Sigmoid colon (tissue), 7 donors: ENCODE results near the gene MEGF6. TPM values are rescaled to one million over a fixed set of nuclear protein-coding genes. Genes with fewer than 3 reads are reported as not detected.
A peak's percentile ranks its signal among the peaks of the same experiment; 100 is the strongest.

Source experiments
- DNase-seq: peaks from one replicate; pipeline ENCODE4 v3.0.0-alpha.2; 2019
- H3K27ac ChIP-seq, 4 donors: fragments of 200-600 bp; sonication (generic); one replicate each; pipeline ENCODE4 v1.5.1; 2016 to 2019; ENCODE audit warnings: mild to moderate bottlenecking in 1 of 4
- H3K27me3 ChIP-seq, 3 donors: fragments of 200-600 bp; sonication (generic); one replicate each; pipeline ENCODE4 v1.5.1; 2019; ENCODE audit warnings: mild to moderate bottlenecking in 1 of 3
- H3K36me3 ChIP-seq, 4 donors: fragments of 200-600 bp; sonication (generic); one replicate each; pipeline ENCODE4 v1.5.1; 2016 to 2019
- H3K4me1 ChIP-seq, 4 donors: fragments of 200-600 bp; sonication (generic); one replicate each; pipeline ENCODE4 v1.5.1; 2017 to 2019
- H3K4me3 ChIP-seq, 4 donors: fragments of 200-600 bp; sonication (generic); one replicate each; pipeline ENCODE4 v1.5.1; 2017 to 2019; ENCODE audit warnings: mild to moderate bottlenecking in 2 of 4, moderate library complexity in 1 of 4
- H3K9me3 ChIP-seq, 4 donors: fragments of 200-600 bp in 3 of 4; sonication (generic) in 3 of 4; one replicate each; pipeline versions ENCODE4 v1.5.1 to v1.6.1; 2013 to 2019
- EP300 ChIP-seq, 4 donors: sonication (generic); formaldehyde crosslinking; IDR thresholded peaks; one replicate each; pipeline ENCODE4 v1.6.1; 2017; ENCODE audit warnings: antibody characterized with exemption in 4 of 4
- POLR2A ChIP-seq, 2 donors: fragments of 450-650 bp; IDR thresholded peaks; one replicate each; pipeline ENCODE4 v1.6.1; 2016; ENCODE audit warnings: antibody characterized with exemption in 2 of 2, mild to moderate bottlenecking in 2 of 2, moderate library complexity in 2 of 2
- POLR2AphosphoS5 ChIP-seq, 4 donors: sonication (generic); formaldehyde crosslinking; IDR thresholded peaks; one replicate each; pipeline ENCODE4 v1.6.1; 2017; ENCODE audit warnings: antibody characterized with exemption in 4 of 4
- WGBS, 2 donors: extraction: QIAGEN DNeasy Blood & Tissue Kit; methylation state at CpG; one replicate each; pipeline ENCODE4 v1.1.7; 2013; 5-methylcytosine and 5-hydroxymethylcytosine counted together
- intact Hi-C: fragments of 100-400 bp; cut with DNase I; formaldehyde crosslinking; loops from one replicate; pipeline ENCODE4 v1.15.1; 2023
- polyA plus RNA-seq, 3 donors: library from polyadenylated mRNA; stranded (reverse); fragments of 200-250 nt; gene quantifications; one replicate each; pipeline ENCODE4 v1.2.3, GENCODE V29; 2013
- total RNA-seq, 4 donors: library from RNA; depleted of rRNA; stranded (reverse); fragments of >200 nt; gene quantifications; one replicate each; pipeline ENCODE4 v1.1.0, GENCODE V29; 2016
- TF ChIP-seq, protein P1 (sequence below), 4 experiments: fragments of 450-650 bp in 3 of 4; fragments of 200-600 bp in 1 of 4; IDR thresholded peaks; one replicate each; pipeline ENCODE4 v1.5.1; 2016 to 2019; ENCODE audit warnings: antibody characterized with exemption in 4 of 4, mild to moderate bottlenecking in 3 of 4, moderate library complexity in 2 of 4
- donor health status: healthy with polysubstance abuse.
- donor health status: Bipolar disorder and iron deficiency.
- donor health status: healthy.

Gene MEGF6
- total and polyA plus RNA-seq, 7 donors = 2.4 to 31.9 (median 7.8) TPM; not detected in 1

DNA sequence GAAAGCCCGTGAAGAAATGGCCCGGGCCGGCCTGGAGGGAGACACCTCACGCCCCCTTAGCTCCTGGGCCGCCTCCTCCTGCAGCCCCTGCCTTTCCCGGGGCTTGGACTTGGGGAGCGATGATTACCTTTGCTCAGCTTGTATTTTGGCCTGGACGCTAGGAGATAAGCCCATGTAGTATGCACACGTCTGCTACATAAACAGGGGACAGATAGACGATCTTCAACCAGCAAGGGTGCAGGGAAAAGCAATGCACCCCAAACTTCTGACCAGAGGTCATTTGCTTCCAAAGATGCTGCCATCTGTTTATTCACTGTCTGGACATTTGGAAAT lies 41.9 kb upstream of the MEGF6 start:
- intact Hi-C loops = no loop called here
- Histone ChIP-seq H3K27me3 (peaks cover 37 to 80% (median 60%) of the 10 kb centered on the region in 3 donors), H3K4me1 (peaks cover 0 to 39% (median 38%) of the 10 kb centered on the region in 4 donors), H3K4me3 (no peak overlapping the region), H3K9me3 (no peaks in the 10 kb centered on the region), H3K36me3 (no peaks in the 10 kb centered on the region), H3K27ac (no peak overlapping the region)
- 8 to 26% methylated on average over 10 of the region's 10 CpGs for WGBS, 2 donors
- DNase-seq = no peak
- TF ChIP-seq POLR2AphosphoS5 (IDR thresholded peaks at IDR 0.05) (no peak), POLR2A (IDR thresholded peaks at IDR 0.05) (no peak), EP300 (IDR thresholded peaks at IDR 0.05) (no peak)
- TF ChIP-seq, protein P1, sequence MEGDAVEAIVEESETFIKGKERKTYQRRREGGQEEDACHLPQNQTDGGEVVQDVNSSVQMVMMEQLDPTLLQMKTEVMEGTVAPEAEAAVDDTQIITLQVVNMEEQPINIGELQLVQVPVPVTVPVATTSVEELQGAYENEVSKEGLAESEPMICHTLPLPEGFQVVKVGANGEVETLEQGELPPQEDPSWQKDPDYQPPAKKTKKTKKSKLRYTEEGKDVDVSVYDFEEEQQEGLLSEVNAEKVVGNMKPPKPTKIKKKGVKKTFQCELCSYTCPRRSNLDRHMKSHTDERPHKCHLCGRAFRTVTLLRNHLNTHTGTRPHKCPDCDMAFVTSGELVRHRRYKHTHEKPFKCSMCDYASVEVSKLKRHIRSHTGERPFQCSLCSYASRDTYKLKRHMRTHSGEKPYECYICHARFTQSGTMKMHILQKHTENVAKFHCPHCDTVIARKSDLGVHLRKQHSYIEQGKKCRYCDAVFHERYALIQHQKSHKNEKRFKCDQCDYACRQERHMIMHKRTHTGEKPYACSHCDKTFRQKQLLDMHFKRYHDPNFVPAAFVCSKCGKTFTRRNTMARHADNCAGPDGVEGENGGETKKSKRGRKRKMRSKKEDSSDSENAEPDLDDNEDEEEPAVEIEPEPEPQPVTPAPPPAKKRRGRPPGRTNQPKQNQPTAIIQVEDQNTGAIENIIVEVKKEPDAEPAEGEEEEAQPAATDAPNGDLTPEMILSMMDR (IDR thresholded peaks at IDR 0.05) = no peak

DNA sequence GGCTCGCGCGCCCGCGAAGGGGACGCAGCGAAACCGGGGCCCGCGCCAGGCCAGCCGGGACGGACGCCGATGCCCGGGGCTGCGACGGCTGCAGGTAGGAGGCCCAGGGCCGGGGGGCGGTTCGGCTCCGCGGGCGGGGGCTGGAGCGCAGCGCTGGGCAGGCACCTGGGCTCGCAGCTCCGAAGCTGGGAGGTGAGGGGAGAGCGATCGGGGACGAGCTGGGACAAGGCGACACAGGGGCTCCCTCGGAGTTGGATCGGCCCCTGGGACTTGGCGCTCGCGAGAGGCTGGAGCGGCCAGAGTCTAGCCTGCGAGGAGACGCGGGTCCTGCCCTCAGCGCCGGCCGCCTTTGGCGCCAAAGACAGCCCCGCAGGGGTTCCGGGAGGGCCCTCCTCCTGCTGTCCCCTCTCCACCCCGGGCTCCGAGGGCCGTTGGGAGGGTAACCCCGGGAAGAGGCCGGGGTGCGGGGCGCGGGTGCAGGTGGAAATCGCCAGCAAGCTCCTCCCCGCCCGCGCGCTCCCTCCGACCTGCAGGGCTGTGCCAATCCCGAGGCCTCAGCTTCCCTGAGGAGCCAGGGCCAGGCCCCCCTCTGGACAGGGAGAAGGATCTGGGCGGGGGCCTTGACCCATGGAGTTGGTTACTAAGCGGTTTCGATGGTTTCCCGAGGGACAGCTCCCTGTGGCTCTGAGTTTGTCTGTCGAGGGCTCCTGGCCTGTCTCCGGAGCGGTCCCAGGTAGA lies 41.4 kb upstream of the MEGF6 start:
- no peak overlapping the region for H3K27ac ChIP-seq
- no peaks in the 10 kb centered on the region for H3K9me3 ChIP-seq
- H3K4me3 ChIP-seq = peak overlapping the region in 2 of 4 donors; percentile 40 to 85
- peaks cover 37 to 75% (median 55%) of the 10 kb centered on the region in 3 donors for H3K27me3 ChIP-seq
- peaks cover 0 to 39% (median 38%) of the 10 kb centered on the region in 4 donors for H3K4me1 ChIP-seq
- DNase-seq = no peak
- no peaks in the 10 kb centered on the region for H3K36me3 ChIP-seq
- intact Hi-C loops = no loop called here
- TF ChIP-seq POLR2AphosphoS5 (IDR thresholded peaks at IDR 0.05) = no peak
- TF ChIP-seq POLR2A (IDR thresholded peaks at IDR 0.05) = no peak
- TF ChIP-seq, protein P1 (IDR thresholded peaks at IDR 0.05) = no peak
- no peak for TF ChIP-seq EP300 (IDR thresholded peaks at IDR 0.05)
- 2 to 3% methylated on average over 68 of the region's 68 CpGs for WGBS, 2 donors

DNA sequence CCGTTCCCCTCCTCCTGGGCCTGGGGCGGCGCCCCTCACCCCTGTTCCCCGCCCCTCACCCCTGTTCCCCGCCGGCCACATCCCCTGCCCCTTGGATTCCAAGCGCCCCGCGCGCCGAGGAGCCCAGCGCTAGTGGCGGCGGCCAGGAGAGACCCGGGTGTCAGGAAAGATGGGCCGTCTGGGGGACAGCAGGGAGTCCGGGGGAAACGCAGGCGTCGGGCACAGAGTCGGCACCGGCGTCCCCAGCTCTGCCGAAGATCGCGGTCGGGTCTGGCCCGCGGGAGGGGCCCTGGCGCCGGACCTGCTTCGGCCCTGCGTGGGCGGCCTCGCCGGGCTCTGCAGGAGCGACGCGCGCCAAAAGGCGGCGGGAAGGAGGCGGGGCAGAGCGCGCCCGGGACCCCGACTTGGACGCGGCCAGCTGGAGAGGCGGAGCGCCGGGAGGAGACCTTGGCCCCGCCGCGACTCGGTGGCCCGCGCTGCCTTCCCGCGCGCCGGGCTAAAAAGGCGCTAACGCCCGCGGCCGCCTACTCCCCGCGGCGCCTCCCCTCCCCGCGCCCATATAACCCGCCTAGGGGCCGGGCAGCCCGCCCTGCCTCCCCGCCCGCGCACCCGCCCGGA lies 40.7 kb upstream of the MEGF6 start, which contains the start of gene TP73:
Gene TP73, plus strand, starts transcription at position 587 of the 618 bp plus-strand sequence. CDS start 29,850 bp downstream, outside the sequence.
- TF ChIP-seq POLR2AphosphoS5 (IDR thresholded peaks at IDR 0.05) = no peak
- TF ChIP-seq, protein P1 (IDR thresholded peaks at IDR 0.05) = no peak
- no peak for TF ChIP-seq POLR2A (IDR thresholded peaks at IDR 0.05)
- no peak for TF ChIP-seq EP300 (IDR thresholded peaks at IDR 0.05)
- peaks cover 31 to 68% (median 51%) of the 10 kb centered on the region in 3 donors for H3K27me3 ChIP-seq
- 1% methylated on average over 80 of the region's 80 CpGs for WGBS, 2 donors
- peaks cover 0 to 39% (median 38%) of the 10 kb centered on the region in 4 donors for H3K4me1 ChIP-seq
- intact Hi-C loops = loop anchor here (2.0 kb wide), 1 partner anchor 249 kb away; the partner anchor contains the start of gene C1orf174
- H3K9me3 ChIP-seq = no peaks in the 10 kb centered on the region
- H3K36me3 ChIP-seq = peaks cover 0 to 6% (median 2%) of the 10 kb centered on the region in 4 donors
- H3K4me3 ChIP-seq = peak within 1 kb of the TSS in 2 of 4 donors; percentile 40 to 85
- no peak for DNase-seq
- no peak within 1 kb of the TSS for H3K27ac ChIP-seq

DNA sequence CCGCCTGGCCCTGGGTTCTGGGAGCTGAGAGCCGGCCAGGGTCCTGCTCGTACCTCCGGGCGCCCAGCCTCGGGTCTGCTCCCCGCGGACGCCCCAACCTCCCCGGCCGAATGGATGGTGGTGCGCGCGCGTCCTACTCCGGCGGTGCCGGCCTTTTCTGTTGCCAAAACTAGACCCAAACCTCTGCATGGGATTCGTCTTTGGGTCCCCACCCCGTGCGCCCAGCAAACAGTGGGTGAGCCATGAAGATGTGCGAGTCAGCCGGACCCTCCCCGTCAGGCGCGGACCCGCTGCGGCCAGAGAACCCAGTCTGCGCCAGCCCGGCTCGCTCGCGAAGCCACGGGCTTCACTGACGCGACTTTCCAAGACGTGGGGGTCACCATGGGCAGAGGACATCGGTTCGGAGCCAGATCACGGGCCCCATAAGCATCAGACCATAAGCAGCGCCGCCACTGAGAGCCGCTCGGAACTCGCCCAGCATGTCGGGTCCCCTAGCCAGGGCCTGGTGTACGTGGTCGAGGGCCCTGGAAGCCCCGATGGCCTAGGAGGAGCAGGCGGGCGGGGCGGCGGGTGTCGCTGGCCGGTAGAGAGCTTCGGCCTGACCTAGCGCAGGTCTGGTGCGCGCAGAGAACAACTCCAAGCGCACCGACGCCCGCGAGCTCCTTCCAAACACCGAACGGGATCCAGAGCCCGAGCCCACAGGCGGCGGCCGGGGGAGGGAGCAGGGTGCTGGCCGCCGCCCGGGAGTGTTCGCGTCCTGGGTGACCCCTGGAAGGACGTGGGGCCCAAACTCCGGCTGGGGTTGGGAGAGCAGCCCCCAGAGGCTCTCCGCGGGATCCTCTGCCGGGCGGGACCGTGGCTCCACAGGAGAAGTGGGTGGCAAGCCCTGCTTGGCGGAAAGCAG lies 40.0 kb upstream of the MEGF6 start:
- intact Hi-C loops = loop anchor here (2.0 kb wide), 1 partner anchor 250 kb away; the partner anchor contains the start of gene C1orf174
- H3K9me3 ChIP-seq = no peaks in the 10 kb centered on the region
- peak overlapping the region in 2 of 4 donors; percentile 85 to 92 for H3K4me3 ChIP-seq
- DNase-seq = no peak
- peaks cover 29 to 60% (median 51%) of the 10 kb centered on the region in 3 donors for H3K27me3 ChIP-seq
- H3K27ac ChIP-seq = no peak overlapping the region
- TF ChIP-seq EP300 (IDR thresholded peaks at IDR 0.05) = no peak
- no peak for TF ChIP-seq POLR2A (IDR thresholded peaks at IDR 0.05)
- TF ChIP-seq POLR2AphosphoS5 (IDR thresholded peaks at IDR 0.05) = no peak
- peaks cover 0 to 39% (median 38%) of the 10 kb centered on the region in 4 donors for H3K4me1 ChIP-seq
- peaks cover 0 to 12% (median 3%) of the 10 kb centered on the region in 4 donors for H3K36me3 ChIP-seq
- WGBS, 2 donors = 6 to 13% methylated on average over 83 of the region's 83 CpGs
